Dendritic cell treated with granulocyte-macrophage colony-stimulating factor and Interleukin-4, amounts not matched to agents 40 ng/mL and 50 ng/mL, for 4 days (primary cell): Measurements from ENCODE around the gene CEPT1.
A peak's percentile ranks its signal among the peaks of the same experiment; 100 is the strongest.

ENCODE experiments used
- H3K27ac Mint-ChIP-seq: one replicate; pipeline ENCODE4 v1.8.0; 2022; ENCODE audit warnings: mild to moderate bottlenecking, mixed read lengths
- H3K27me3 Mint-ChIP-seq: one replicate; pipeline ENCODE4 v1.8.0; 2022; ENCODE audit warnings: mild to moderate bottlenecking, mixed read lengths
- H3K36me3 Mint-ChIP-seq: one replicate; pipeline ENCODE4 v1.8.0; 2022; ENCODE audit warnings: low read depth, mixed read lengths
- H3K4me1 Mint-ChIP-seq: one replicate; pipeline ENCODE4 v1.8.0; 2022; ENCODE audit warnings: low read depth, mixed read lengths
- H3K4me3 Mint-ChIP-seq: one replicate; pipeline ENCODE4 v1.8.0; 2022; ENCODE audit warnings: mild to moderate bottlenecking, moderate library complexity, mixed read lengths
- H3K9me3 Mint-ChIP-seq: one replicate; pipeline ENCODE4 v1.8.0; 2022; ENCODE audit warnings: mixed read lengths
- intact Hi-C: fragments of 100-400 bp; cut with micrococcal nuclease; formaldehyde crosslinking; loops from one replicate; pipeline ENCODE4 v1.15.0; 2022

CEPT1 gene

GRCh38 chr1:111133866-111134265 lies 6.2 kb upstream of the CEPT1 start:
- Mint-ChIP-seq H3K27me3 (no peaks in the 10 kb centered on the region), H3K4me1 (peaks cover 61% of the 10 kb centered on the region), H3K27ac (peak overlapping the region; percentile 92), H3K9me3 (no peaks in the 10 kb centered on the region), H3K4me3 (peak overlapping the region; percentile 39), H3K36me3 (peaks cover 87% of the 10 kb centered on the region)
- intact Hi-C loops = no loop called here

- Mint-ChIP-seq H3K27ac (peak overlapping the region; percentile 95), H3K4me1 (peaks cover 45% of the 10 kb centered on the region), H3K36me3 (peaks cover 87% of the 10 kb centered on the region), H3K27me3 (no peaks in the 10 kb centered on the region), H3K4me3 (peak overlapping the region; percentile 100), H3K9me3 (no peaks in the 10 kb centered on the region)
- intact Hi-C loops = no loop called here
These were observed 583 bp upstream of the CEPT1 start for GRCh38 chr1:111139324-111139955.

GRCh38 chr1:111140680-111140967 lies 601 bp downstream of the CEPT1 start:
- H3K27me3 Mint-ChIP-seq = no peaks in the 10 kb centered on the region

DNA sequence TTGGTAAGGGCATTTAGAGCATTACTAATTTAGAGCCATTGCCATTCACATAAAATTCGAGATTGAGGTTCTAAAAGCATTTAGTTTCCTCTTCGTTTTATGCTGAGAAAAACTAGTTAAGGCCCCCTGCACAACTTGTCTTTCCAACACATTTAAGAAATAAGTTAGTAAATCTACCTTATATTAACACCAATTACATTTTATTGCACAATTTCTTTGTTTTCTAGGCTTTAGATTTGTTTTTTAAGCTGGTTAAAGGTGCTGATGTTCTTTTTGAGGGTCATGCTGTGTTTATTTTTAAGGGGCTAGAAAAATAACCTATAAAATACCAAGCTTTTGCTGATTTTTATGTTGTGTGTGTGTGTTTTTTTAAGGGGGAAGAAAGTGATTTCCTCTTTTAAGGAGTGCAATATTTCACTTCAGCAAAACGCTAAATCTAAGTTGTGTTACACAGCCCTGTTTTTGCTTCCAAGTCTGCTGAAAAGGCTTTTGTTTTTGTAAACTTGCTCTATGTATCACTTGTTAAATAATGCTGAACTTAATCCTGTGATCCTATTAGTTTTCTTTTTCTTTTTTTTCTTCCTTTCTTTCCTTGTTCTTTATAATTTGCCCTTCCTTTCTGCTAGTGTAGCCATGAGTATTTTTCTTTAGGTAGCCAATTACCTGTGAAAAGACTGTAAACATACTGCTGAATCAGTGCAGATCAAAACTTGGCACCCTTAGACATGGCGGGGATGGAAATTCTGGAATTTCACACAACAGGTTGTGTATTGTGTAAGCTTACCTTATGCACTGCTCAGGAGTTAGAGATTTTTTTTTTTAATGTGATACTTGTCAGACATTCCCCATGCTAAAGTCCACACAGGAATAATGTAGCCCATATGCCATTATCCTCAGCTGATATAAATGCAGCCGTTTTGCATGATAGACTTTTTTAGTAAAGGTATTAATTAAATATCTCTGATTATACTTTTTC lies 1.5 kb downstream of the CEPT1 start:
- intact Hi-C loops = no loop called here
- Mint-ChIP-seq H3K27ac (peak overlapping the region; percentile 95), H3K27me3 (no peaks in the 10 kb centered on the region), H3K4me1 (peaks cover 40% of the 10 kb centered on the region), H3K36me3 (peaks cover 83% of the 10 kb centered on the region), H3K9me3 (no peaks in the 10 kb centered on the region), H3K4me3 (peak overlapping the region; percentile 100)

More at GRCh38 chr1:111140680-111140967, 601 bp downstream of the CEPT1 start:
- Mint-ChIP-seq H3K36me3 (peaks cover 83% of the 10 kb centered on the region), H3K9me3 (no peaks in the 10 kb centered on the region), H3K27ac (peak overlapping the region; percentile 95), H3K4me3 (peak overlapping the region; percentile 100), H3K4me1 (peaks cover 39% of the 10 kb centered on the region)
- intact Hi-C loops = no loop called here

- intact Hi-C loops = no loop called here
- Mint-ChIP-seq H3K27me3 (no peaks in the 10 kb centered on the region), H3K27ac (peak overlapping the region; percentile 95), H3K9me3 (no peaks in the 10 kb centered on the region), H3K4me3 (peak overlapping the region; percentile 100), H3K36me3 (peaks cover 81% of the 10 kb centered on the region), H3K4me1 (peaks cover 44% of the 10 kb centered on the region)
These were observed 2.4 kb downstream of the CEPT1 start for GRCh38 chr1:111142356-111142975.

DNA sequence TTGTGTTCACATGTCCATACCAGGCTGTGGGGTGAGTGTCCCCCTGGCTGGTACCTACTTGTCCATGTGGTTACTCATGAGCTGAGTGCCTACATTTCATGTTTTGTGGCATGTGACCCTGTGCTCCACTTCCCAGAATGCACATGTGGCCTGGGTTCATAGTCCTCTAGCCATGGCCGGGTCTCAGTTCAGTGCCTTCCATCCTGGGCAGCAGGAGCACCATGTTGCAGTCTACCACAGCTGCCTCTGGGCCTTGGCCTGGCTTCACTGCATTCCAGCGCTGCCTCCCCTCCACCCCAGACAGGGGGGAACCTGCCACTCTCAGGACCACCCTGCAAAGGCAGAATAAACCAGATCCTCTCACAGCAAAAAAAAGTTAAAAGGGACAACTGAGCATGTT lies 5.5 kb downstream of the CEPT1 start:
- Mint-ChIP-seq H3K27ac (peak overlapping the region; percentile 50), H3K4me3 (no peak overlapping the region), H3K36me3 (peaks cover 80% of the 10 kb centered on the region)

GRCh38 chr1:111145963-111146768 lies 6.1 kb downstream of the CEPT1 start:
- Mint-ChIP-seq H3K4me1 (peaks cover 68% of the 10 kb centered on the region), H3K4me3 (no peak overlapping the region), H3K9me3 (no peaks in the 10 kb centered on the region), H3K27ac (peak overlapping the region; percentile 50), H3K36me3 (peaks cover 84% of the 10 kb centered on the region), H3K27me3 (no peaks in the 10 kb centered on the region)
- intact Hi-C loops = no loop called here

More for the DNA sequence above, 5.5 kb downstream of the CEPT1 start:
- no peaks in the 10 kb centered on the region for H3K27me3 Mint-ChIP-seq
- intact Hi-C loops = no loop called here
- peaks cover 66% of the 10 kb centered on the region for H3K4me1 Mint-ChIP-seq
- H3K9me3 Mint-ChIP-seq = no peaks in the 10 kb centered on the region

DNA sequence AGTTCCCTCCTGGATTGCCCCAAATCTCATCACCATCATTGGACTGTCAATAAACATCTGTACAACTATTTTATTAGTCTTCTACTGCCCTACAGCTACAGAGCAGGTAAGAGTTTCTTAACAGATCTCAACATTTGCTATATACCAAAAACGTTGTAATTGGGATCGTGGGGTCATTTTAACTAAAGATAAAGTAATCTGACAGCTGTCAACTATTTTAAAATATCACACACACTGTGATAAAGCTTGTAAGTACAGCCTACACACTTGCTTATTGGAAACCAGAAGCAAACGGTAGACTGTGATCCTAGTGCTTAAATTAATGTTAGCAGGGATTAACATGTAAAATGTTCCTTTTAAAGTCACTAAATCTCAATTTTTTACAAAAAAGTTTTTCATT lies 7.9 kb downstream of the CEPT1 start:
- Mint-ChIP-seq H3K36me3 (peaks cover 88% of the 10 kb centered on the region), H3K9me3 (no peaks in the 10 kb centered on the region), H3K4me1 (peaks cover 73% of the 10 kb centered on the region), H3K27me3 (no peaks in the 10 kb centered on the region), H3K27ac (no peak overlapping the region), H3K4me3 (no peak overlapping the region)
- intact Hi-C loops = no loop called here

DNA sequence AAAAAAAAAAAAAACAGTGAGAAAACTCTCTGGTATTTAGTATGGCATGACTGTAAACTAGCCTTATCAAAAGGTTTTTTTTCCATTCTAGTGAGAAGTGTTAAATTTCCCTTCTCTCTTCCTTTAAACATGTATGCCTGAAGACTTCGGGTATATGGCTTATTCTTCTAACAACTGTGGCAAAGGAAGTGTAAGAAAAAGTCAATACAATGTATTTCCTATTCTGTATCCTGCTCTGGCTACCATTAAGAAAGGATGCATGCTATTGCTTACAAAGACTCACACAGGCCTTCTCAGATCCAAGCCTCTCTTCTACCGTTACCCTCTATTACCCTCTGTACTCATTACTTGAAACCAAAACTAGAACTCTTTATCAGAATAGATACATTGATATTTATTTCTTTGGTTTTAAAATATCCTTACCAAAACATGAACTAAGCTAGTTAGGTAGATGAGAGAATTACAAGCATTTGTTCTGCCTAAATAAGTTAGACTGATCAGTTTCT lies 8.4 kb downstream of the CEPT1 start:
- Mint-ChIP-seq H3K36me3 (peaks cover 88% of the 10 kb centered on the region), H3K27ac (peak overlapping the region; percentile 19)

GRCh38 chr1:111151838-111152237 lies 11.8 kb downstream of the CEPT1 start:
- H3K4me3 Mint-ChIP-seq = no peak overlapping the region
- peaks cover 76% of the 10 kb centered on the region for H3K4me1 Mint-ChIP-seq
- intact Hi-C loops = no loop called here
- no peaks in the 10 kb centered on the region for H3K27me3 Mint-ChIP-seq
- peaks cover 93% of the 10 kb centered on the region for H3K36me3 Mint-ChIP-seq
- no peak overlapping the region for H3K27ac Mint-ChIP-seq
- H3K9me3 Mint-ChIP-seq = no peaks in the 10 kb centered on the region

More for the DNA sequence above, 8.4 kb downstream of the CEPT1 start:
- no peaks in the 10 kb centered on the region for H3K27me3 Mint-ChIP-seq
- no peak overlapping the region for H3K4me3 Mint-ChIP-seq
- peaks cover 73% of the 10 kb centered on the region for H3K4me1 Mint-ChIP-seq
- intact Hi-C loops = no loop called here
- no peaks in the 10 kb centered on the region for H3K9me3 Mint-ChIP-seq

DNA sequence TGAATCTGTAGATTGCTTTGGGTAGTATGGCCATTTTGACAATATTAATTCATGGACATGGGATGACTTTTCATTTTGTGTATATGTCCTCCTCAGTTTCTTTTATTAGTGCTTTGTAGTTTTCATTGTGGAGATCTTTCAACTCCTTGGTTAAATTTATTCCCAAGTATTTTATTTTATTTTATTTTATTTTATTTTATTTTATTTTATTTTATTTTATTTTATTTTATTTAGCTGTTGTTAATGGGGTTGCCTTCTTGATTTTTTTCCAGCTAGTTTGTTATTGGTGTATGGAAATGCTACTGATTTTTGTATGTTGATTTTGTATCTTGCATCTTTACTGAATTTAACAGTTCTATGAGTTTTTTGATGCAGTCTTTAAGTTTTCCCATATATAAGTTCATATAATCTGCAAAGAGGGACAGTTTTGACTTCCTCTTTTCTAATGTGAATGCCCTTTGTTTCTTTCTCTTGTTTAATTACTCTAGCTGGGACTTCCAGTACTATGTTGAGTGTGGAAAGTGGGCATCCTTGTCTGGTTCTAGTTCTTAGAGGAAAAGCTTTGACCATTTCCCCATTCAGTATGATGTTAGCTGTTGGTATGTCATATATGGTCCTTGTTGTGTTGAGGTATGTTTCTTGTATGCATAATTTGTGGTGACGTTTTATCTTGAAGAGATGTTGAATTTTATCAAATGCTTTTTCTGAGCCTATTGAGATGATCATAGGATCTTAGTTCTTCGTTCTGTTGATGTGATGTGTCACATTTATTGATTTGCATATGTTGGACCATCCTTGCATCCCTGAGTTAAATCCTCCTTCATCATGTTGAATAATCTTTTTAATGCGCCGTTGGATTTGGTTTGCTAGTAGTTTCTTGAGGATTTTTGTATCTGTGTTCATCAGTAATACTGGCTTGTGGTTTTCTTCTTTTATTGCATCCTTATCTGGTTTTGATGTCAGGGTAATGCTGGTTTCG lies 14.3 kb downstream of the CEPT1 start:
- Mint-ChIP-seq H3K36me3 (peaks cover 90% of the 10 kb centered on the region), H3K4me3 (no peak overlapping the region), H3K9me3 (no peaks in the 10 kb centered on the region), H3K27me3 (no peaks in the 10 kb centered on the region), H3K27ac (no peak overlapping the region), H3K4me1 (peaks cover 64% of the 10 kb centered on the region)
- intact Hi-C loops = no loop called here

- Mint-ChIP-seq H3K9me3 (no peaks in the 10 kb centered on the region), H3K27me3 (no peaks in the 10 kb centered on the region), H3K36me3 (peaks cover 90% of the 10 kb centered on the region), H3K4me3 (no peak overlapping the region), H3K4me1 (peaks cover 44% of the 10 kb centered on the region), H3K27ac (no peak overlapping the region)
- intact Hi-C loops = no loop called here
These were observed 17.4 kb downstream of the CEPT1 start for GRCh38 chr1:111157431-111157830.
